Right kidney (tissue), 1 donor: ENCODE data around the gene TSPAN12.

ENCODE experiments used
- DNase-seq: peaks from one replicate; pipeline ENCODE4 v3.0.0-alpha.2; 2016

The TSPAN12 gene

GRCh38 chr7:120743128-120743527 is 114.8 kb downstream of the TSPAN12 start:
- DNase-seq = no peak

- DNase-seq = no peak
These were observed 115.6 kb downstream of the TSPAN12 start for GRCh38 chr7:120742372-120742771.

GRCh38 chr7:120741371-120742042 is 116.4 kb downstream of the TSPAN12 start:
- DNase-seq = no peak

GRCh38 chr7:120740348-120740747 is 117.6 kb downstream of the TSPAN12 start:
- no peak for DNase-seq

GRCh38 chr7:120738816-120739215 is 119.1 kb downstream of the TSPAN12 start:
- DNase-seq = no peak
